Ammon's horn (tissue), 1 donor: ENCODE measurements around the gene FARP1.
A peak's percentile ranks its signal among the peaks of the same experiment; 100 is the strongest.
"Not testable (repeated sequence)": the region's sequence is repeated elsewhere in the genome, so short reads cannot be mapped to it uniquely, and the experiment has no call there.

Experiments used
- DNase-seq: peaks from one replicate; pipeline ENCODE4 v3.0.0-alpha.2; 2016; ENCODE audit warnings: low spot score

The FARP1 gene

GRCh38 chr13:98225036-98225940 is 82.4 kb downstream of the FARP1 start:
- DNase-seq: peak; percentile 48

- no peak for DNase-seq
These were observed 83.6 kb downstream of the FARP1 start for GRCh38 chr13:98226496-98226895.

- no peak for DNase-seq
These were observed 85.9 kb downstream of the FARP1 start for GRCh38 chr13:98228661-98229341.

DNA sequence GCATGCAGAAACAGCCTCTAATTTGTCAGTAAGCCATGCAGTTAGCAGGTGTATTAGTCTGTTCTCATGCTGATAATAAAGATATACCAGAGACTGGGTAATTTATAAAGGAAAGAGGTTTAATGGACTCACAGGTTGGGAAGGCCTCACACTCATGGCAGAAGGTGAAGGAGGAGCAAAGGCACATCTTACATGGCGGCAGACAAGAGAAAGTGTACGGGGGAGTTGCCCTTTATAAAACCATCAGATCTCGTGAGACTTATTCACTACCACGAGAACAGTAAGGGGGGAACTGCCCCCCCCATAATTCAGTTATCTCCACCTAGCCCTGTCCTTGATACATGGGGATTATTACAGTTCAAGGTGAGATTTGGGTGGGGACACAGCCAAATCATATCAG is 87.9 kb downstream of the FARP1 start:
- not testable (repeated sequence) for DNase-seq

DNA sequence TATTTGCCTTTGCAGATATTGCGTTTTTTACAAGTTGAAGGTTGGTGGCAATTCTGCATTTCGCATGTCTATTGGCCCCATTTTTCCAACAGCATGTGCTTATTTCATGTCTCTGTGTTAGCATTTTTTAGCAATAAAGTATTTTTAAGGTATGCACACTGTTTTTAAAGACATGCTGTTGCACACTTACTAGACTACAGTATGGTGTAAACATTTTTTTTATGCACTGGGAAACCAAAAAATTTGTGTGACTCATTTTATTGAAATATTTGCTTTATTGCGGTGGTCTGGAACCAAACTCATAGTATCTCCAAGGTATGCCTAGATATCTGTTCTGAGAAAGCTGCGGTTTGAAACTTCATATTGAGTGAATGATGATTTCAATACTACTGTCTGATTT is 89.6 kb downstream of the FARP1 start:
- DNase-seq: no peak

- no peak for DNase-seq
These were observed 90.2 kb downstream of the FARP1 start for GRCh38 chr13:98233127-98233526.

DNA sequence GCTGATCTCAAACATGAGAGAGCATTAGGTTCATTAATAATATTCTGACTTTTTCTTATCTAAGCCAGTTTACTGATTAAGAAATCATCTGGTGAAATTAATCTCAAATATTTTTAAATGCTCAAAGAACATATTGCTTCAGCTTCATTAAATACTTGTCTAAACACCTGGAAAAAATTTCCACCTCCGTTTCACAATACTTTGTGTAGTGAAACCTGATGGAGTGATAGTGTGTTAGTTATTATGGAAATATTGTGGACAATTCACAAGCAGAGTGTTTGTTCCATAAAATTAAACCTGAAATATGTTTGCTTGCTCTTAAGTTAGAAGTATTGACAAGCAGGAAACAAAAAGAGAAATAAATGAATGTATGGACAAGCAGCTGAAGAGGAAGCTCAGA is 91.5 kb downstream of the FARP1 start:
- no peak for DNase-seq

- DNase-seq: no peak
These were observed 93.3 kb downstream of the FARP1 start for GRCh38 chr13:98236197-98236596.

DNA sequence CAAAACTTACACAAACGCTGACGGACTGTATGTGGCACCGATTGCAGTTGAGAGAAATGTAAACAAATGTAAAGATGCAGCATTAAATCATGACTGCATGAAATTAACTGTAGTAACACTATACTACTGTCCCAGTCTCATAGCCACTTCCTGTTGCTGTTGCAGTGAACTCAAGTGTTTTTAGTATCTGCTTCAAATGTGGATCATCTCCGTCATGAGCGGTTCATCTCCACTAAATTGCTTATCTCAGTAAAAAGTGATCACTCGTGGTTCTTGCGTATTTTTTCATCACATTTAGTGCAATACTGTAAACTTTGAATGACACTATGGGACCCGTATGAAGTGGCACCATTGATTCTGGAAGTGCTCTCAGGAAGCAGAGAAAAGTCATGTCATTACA is 94.4 kb downstream of the FARP1 start:
- no peak for DNase-seq

DNA sequence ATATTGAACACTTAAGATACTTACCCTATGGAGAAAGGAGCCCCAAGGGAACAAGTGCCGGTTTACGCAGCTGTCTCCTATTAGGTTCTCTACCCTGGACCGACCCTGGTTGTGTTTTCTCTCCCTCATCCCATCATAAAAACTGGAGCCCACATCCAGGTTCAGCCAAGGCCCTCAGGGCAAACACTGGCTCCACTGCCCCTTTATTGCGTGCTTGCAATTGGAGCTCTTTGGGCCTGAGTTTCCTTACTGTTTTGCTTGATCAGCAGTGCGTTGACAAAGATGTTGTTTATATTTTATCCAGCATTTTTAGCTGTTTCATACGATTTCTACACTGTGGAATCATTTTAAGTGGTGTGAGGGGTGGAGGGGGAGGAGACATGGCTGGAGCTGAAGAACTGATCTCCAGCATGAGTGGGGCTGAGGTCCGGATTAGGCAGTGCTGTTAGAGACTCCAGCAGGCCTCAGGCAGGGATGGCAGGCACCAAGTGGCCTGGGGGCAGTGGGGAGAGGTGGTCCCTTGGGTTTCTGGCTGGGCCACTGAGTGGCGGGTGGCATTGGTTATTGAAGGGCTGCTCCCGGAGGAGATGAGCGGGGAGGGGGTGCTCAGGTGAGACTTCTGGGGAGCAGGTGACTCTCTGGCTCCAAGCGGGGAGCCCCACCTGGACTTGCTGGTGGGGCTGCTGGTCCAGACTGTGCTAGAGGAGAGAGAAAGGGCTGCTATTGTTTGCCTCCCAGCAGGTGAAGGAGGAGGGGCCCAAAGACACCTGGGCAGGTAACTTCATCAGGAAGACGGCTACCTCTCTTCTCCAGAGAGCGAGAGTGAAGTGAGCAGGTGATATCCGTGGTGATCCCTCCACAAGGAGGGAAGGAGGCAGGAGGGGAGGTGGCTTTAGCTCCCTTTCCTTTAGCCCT is 96.5 kb downstream of the FARP1 start:
- no peak for DNase-seq

- DNase-seq: no peak
These were observed 97.2 kb downstream of the FARP1 start for GRCh38 chr13:98240135-98240534.

- no peak for DNase-seq
These were observed 98.1 kb downstream of the FARP1 start for GRCh38 chr13:98240974-98241373.

DNA sequence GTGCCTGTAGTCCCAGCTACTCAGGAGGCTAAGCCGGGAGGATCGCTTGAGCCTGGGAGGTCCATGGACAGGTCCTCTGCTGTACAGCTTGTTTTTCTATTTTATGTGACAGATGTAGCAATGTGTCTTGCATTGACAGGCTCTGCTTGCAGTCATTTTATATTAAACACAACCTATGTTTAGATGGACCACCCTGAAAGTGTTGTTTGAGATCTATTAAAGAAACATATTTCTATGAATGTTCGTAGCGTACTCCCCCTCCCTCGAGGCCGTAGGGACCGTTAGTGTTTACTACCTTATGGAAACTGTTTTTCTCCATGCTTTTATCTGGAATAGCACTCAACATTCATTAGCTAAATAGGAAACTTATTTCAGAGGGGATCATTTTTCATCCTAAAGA is 99.1 kb downstream of the FARP1 start:
- DNase-seq: no peak

DNA sequence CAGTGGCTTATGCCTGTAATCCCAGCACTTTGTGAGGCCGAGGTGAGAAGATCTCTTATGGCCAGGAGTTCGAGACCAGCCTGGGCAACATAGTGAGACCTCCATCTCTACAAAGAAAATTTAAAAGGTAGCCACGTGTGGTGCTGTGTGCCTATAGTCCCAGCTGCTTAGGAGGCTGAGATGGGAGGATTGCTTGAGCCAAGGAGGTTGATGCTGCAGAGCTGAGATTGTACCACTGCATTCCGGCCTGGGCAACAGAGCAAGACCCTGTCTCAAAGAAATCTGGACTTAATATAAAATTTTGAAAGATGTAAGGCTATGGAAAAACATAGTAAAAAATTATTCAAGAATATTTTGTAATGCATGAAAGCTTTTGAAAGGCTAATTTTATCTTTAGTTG is 99.5 kb downstream of the FARP1 start:
- DNase-seq: no peak

DNA sequence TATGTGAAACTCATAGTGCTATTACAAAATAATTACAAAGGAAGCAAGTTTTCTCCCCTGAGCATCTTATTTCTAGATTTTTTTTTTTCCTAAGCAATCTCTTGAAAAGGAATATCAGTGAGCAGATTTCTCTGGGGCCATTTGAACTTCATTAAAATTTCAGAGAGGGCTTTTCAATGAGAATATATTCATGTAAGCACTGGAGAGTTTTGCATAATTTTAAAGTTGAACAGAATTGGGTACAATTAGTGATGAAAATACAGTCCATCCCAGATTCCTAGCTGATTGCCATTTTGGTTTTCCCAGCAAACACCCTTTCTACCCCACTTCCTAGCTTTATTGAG is 101.0 kb downstream of the FARP1 start:
- DNase-seq: no peak

DNA sequence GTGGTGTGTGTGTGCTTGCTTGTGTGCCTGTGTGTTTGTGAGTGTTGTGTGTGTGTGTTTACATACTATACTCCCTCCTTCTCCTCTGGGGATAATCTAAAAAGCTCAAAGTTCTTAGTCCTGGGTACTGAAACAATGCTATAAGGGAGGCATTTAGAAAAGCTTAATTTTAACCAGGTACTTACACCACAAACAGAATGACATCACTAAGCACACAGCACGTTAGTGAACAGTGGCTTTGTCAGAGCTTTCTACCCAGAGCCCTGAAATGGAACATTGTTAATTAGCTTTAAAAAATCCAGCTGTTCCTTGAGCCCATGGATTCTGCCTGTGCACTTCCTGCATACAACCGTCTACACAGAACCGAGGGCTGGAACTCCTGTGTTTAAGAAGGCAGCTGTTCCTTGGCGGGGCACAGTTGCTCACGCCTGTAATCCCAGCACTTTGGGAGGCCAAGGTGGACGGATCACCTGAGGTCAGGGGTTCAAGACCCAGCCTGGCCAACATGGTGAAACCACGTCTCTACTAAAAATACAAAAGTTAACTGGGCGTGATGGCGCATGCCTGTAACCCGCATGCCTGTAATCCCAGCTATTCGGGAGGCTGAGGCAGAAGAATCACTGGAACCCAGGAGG is 103.8 kb downstream of the FARP1 start:
- no peak for DNase-seq

DNA sequence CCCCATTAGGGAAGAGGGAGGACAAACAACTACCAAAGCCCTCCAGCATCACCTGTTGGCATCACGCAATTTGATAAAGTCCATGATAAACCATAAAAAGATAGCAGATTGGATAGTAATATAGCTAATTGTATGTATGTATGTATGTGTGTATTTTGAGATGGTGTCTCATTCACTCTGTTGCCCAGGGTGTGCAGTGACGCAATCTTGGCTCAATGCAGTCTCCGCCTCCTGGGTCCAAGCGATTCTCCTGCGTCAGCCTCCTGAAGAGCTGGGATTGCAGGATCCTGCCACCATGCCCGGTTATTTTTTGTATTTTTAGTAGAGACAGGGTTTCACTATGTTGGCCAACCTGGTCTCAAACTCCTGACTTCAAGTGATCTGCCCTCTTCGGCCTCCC is 108.8 kb downstream of the FARP1 start:
- no peak for DNase-seq

DNA sequence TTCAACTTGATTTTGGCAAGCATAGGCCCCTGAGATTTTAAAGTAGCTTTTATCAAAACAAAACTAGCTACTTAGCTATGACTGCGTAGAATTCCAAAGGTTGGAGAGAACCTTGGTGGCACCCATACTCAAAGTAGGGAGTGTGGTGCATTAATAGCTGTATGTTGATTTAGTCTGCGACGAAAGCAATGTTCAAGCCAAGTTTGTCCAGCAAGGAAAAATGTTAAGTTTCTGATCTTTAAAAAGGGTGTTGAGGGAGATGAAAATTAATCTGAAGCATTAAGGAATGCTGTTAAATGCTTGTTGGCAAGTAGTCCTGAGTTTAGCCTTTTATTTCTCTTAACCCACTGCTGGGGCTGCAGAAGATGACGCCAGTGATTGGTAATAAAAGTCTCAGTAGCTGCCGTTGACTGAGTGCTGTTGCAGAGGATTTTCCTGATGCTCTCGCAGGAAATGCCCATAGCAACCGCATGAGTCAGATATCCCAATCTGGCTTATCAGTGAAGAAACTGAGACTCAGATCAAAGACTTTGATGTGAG is 110.1 kb downstream of the FARP1 start:
- peak; percentile 55 for DNase-seq

GRCh38 chr13:98253526-98253925 is 110.6 kb downstream of the FARP1 start:
- no peak for DNase-seq

DNA sequence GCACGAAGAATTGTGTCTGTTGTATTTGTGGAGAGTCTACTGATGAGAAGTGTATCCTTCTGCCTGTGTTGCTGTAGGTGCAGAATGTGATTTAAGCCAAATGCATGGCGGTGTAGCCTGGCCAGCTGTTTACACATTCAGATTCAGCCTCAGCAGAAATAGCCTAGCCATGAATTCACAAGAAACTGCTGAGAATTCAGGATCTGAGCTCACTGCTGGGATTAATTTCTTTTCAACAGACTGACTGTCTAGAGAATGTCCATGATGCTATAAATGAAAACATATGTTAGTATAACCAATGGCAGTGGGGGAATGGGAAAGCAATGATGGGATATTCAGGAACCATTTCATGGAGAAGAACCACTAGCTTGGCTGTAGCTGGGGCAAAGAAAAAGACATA is 111.6 kb downstream of the FARP1 start:
- DNase-seq: no peak

DNA sequence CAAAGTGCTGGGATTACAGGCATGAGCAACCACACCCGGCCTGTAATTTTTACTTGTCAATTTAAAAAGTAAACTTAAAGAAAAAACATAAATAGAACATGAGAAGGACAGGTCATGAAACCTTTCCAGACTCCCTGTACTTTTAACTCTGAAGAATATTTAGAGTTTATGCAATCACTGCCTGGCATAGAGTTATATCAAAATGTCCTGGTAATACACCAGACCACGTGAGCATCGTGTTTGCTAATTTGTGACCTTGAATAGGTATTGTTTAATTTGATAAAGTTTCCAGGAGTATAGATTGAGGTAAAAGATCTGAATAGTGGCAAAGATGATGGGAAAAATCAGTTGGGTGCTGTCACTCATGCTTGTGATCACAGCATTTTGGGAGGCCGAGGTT is 115.3 kb downstream of the FARP1 start:
- DNase-seq: no peak
